Left ventricle myocardium inferior (tissue), 1 donor: ENCODE results near the gene ZNRF1. TPM values are rescaled to one million over a fixed set of nuclear protein-coding genes. Genes with fewer than 3 reads are reported as not detected.

Experiments used
- DNase-seq: peaks from one replicate; pipeline ENCODE4 v3.0.0-alpha.2; 2020
- H3K27ac ChIP-seq: fragments of 200-600 bp; replicated peaks from 2 replicates; pipeline ENCODE4 v1.8.0; 2021
- H3K27me3 ChIP-seq: fragments of 200-600 bp; 2 replicates; pipeline ENCODE4 v1.8.0; 2021; ENCODE audit warnings: low read depth
- H3K36me3 ChIP-seq: fragments of 200-600 bp; 2 replicates; pipeline ENCODE4 v1.8.0; 2021
- H3K4me1 ChIP-seq: fragments of 200-600 bp; 2 replicates; pipeline ENCODE4 v1.8.0; 2021
- H3K4me3 ChIP-seq: fragments of 200-600 bp; 2 replicates; pipeline ENCODE4 v1.8.0; 2021; ENCODE audit warnings: mild to moderate bottlenecking, moderate library complexity
- H3K9me3 ChIP-seq: fragments of 200-600 bp; replicated peaks from 2 replicates; pipeline ENCODE4 v1.8.0; 2021
- intact Hi-C: fragments of 100-400 bp; cut with micrococcal nuclease; formaldehyde crosslinking; loops from one replicate; pipeline ENCODE4 v1.11.0; 2022
- total RNA-seq: library from RNA; stranded (reverse); fragmentation: NEBNext Ultra II Directional; extraction: Animal tissue kit (Norgen Biotek cat#: 25700); gene quantifications from one replicate; pipeline ENCODE4 v1.2.1, GENCODE V29; 2021
- TF ChIP-seq, protein P1 (sequence below): fragments of 200-600 bp; IDR thresholded peaks from 2 replicates; pipeline ENCODE4 v1.8.0; 2021; ENCODE audit warnings: antibody characterized with exemption, mild to moderate bottlenecking, borderline replicate concordance
- donor health status: DM: no; HTN: yes; CAD: no; lungs with severe emphysema.

Gene ZNRF1
- total RNA-seq, 1 donor from 2014 or later: 22.3 TPM

DNA sequence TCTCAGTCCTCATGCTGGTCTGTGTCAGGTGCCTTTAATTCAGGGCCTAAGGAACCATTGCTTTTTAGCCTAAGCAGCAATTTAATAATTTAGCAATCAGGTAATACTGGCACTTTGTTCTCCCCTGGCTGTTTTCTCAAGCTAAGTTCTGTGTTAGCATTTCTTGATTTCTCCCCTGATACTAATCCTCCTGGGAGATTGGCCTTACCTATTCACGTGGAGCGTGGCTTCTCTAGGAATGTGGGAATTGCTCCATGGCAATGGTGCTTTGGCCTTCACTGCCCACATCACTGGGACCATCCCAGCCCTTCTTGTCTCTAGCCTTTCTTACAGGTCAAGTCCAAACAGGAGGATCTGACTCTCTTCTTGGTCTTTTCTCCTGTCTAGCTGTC, 55.7 kb downstream of the ZNRF1 start:
- TF ChIP-seq, protein P1, sequence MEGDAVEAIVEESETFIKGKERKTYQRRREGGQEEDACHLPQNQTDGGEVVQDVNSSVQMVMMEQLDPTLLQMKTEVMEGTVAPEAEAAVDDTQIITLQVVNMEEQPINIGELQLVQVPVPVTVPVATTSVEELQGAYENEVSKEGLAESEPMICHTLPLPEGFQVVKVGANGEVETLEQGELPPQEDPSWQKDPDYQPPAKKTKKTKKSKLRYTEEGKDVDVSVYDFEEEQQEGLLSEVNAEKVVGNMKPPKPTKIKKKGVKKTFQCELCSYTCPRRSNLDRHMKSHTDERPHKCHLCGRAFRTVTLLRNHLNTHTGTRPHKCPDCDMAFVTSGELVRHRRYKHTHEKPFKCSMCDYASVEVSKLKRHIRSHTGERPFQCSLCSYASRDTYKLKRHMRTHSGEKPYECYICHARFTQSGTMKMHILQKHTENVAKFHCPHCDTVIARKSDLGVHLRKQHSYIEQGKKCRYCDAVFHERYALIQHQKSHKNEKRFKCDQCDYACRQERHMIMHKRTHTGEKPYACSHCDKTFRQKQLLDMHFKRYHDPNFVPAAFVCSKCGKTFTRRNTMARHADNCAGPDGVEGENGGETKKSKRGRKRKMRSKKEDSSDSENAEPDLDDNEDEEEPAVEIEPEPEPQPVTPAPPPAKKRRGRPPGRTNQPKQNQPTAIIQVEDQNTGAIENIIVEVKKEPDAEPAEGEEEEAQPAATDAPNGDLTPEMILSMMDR: no peak
- Histone ChIP-seq H3K9me3 (no peaks in the 10 kb centered on the region), H3K4me3 (no peak overlapping the region), H3K4me1 (peaks cover 55% of the 10 kb centered on the region), H3K27me3 (no peaks in the 10 kb centered on the region), H3K27ac (peak overlapping the region; percentile 71), H3K36me3 (no peaks in the 10 kb centered on the region)
- intact Hi-C loops: no loop called here
- DNase-seq: no peak

DNA sequence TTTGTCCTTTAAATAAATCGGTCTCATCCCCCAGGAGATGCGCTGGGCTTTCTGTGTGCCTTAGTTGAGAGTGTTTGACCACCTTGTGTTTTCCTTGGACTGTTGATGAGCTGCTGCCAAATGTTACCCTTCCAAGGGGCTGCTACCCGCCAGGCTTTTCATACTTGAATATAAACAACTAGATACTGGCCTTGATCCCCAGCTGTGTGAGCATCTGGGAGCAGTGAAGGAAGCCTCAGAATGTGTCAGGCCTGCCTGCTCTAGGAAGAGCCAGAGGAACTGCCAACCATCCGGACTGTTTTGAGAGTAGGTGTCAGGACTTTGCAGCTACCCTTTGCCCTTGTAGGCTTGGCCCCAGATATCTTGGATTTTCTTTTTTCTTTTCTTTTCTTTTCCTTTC, 60.0 kb downstream of the ZNRF1 start:
- H3K27me3 ChIP-seq: no peaks in the 10 kb centered on the region
- no peak for DNase-seq
- no peak overlapping the region for H3K27ac ChIP-seq
- H3K4me1 ChIP-seq: peaks cover 67% of the 10 kb centered on the region
- H3K36me3 ChIP-seq: no peaks in the 10 kb centered on the region
- no peak overlapping the region for H3K4me3 ChIP-seq
- TF ChIP-seq, protein P1: no peak
- intact Hi-C loops: no loop called here
- no peaks in the 10 kb centered on the region for H3K9me3 ChIP-seq

DNA sequence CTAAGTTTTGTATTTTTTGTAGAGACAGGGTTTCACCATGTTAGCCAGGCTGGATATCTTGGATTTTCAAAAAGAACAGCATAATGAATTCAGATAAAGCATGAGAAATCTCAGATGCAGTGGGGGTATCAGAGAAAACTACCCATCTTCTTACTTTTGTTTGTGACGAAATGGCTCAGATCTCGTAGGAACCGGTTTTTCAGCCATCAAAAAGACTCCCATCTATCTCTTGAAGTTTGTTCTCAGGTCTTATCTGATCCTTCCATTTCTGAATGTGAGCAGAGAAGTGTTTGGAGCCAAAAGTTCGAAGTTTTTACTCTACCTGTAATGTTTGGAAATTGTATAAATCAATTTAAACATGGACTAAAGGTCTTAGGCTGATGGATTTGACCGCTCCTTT, 60.6 kb downstream of the ZNRF1 start:
- intact Hi-C loops: no loop called here
- H3K4me1 ChIP-seq: peaks cover 67% of the 10 kb centered on the region
- no peak for DNase-seq
- H3K36me3 ChIP-seq: no peaks in the 10 kb centered on the region
- no peaks in the 10 kb centered on the region for H3K27me3 ChIP-seq
- H3K27ac ChIP-seq: no peak overlapping the region
- no peaks in the 10 kb centered on the region for H3K9me3 ChIP-seq
- TF ChIP-seq, protein P1: no peak
- no peak overlapping the region for H3K4me3 ChIP-seq

DNA sequence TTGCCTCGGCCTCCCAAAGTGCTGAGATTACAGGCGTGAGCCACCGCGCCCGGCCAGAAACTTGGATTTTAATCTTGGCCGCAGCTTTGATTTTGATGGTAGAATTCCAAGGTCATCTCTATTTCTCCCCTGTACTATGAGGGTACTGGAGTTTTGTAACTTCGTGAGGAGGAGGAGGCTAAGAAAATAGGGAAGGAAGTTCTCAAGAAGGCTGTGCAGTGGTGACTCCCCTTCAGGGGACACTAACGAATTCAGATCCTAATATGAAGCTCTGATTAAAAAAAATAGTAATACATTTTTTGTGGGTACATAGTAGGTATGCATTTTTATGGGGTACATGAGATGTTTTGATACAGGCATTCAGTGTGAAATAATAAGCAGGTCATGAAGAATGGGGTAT, 61.9 kb downstream of the ZNRF1 start:
- Histone ChIP-seq H3K27ac (no peak overlapping the region), H3K27me3 (no peaks in the 10 kb centered on the region), H3K4me3 (no peak overlapping the region), H3K4me1 (peaks cover 69% of the 10 kb centered on the region), H3K36me3 (no peaks in the 10 kb centered on the region), H3K9me3 (no peaks in the 10 kb centered on the region)
- DNase-seq: no peak
- intact Hi-C loops: no loop called here
- TF ChIP-seq, protein P1: no peak

DNA sequence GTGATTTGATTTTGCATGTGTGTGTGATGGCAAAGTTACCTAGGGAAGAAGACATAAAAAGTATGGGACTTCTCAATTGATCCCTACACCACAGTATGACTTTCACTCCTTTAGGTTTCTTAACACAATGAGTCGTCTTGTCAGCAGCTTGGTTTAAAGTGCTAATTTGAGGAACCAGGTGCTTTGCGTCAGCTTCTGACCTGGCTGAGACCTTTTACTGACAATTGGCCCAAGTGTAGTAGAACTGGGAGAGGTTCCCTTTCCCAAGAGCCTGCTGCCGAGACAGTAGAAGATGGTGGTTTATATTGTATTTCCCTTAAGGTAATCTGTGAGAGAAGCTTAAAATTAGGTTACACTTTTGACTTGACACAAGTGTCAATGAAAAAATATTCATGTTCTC, 62.8 kb downstream of the ZNRF1 start:
- Histone ChIP-seq H3K4me3 (peak overlapping the region; percentile 40), H3K27me3 (no peaks in the 10 kb centered on the region), H3K4me1 (peaks cover 65% of the 10 kb centered on the region), H3K36me3 (no peaks in the 10 kb centered on the region), H3K27ac (peak overlapping the region; percentile 72), H3K9me3 (no peaks in the 10 kb centered on the region)
- DNase-seq: no peak
- TF ChIP-seq, protein P1: no peak
- intact Hi-C loops: no loop called here
